T-helper 22 cell (primary cell): ENCODE measurements around the gene TMEM18.

Experiments
- DNase-seq: peaks from one replicate; pipeline ENCODE4 v3.0.0-alpha.2; 2020; ENCODE audit warnings: low read depth

Gene TMEM18

DNA sequence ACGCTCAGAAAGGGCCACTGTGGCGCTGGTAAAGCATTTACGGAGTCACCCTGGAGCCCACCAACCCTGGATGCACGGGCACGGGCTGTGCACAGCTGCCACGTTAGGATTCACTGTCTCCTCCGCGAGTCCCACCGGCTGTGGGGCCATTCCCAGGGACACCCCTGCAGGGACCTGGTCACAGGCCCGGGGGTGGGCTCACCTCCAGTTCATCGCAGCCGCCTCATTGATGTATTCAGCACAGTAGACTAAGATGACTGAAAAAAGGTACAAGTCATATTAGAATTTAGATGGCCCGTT is 4.7 kb downstream of the TMEM18 start:
- no peak for DNase-seq

DNA sequence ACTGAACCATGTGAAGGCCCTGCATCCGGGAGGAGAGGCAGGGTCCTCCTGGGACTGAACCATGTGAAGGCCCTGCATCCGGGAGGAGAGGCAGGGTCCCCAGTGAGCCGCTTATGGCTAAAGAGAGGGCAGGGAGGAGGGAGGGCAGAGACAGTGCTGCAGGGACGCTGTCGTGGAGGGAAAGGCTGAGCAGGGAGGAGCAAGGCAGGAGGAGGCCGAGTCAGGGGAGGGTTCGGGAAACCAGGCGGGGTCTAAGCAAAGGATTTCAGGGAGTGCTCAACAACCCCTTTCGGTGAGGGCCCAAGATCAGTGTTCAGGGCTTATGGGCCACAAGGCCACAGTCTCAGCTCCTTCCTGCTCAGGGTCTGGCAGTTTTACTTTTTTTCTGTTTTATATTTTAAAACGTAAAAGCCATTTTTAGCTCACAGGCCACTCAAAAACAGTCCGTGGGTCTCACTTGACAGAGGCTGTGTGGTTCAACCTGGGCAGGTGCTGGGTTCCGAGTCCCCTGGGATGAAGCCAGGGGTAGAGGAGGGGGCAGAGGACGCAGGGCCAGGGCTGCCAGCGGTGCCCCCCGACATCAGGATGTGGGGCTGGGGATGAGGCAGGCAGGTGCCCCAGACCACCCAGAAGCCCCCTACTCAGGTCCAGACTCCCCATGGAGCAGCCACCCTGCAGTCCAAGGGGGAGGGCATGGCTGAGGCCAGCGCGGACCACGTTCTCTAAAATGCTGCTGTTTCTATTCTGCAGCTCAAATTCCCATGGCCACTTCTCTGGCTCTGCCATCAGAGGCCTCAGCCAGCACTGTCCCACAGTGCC is 5.2 kb downstream of the TMEM18 start:
- no peak for DNase-seq

DNA sequence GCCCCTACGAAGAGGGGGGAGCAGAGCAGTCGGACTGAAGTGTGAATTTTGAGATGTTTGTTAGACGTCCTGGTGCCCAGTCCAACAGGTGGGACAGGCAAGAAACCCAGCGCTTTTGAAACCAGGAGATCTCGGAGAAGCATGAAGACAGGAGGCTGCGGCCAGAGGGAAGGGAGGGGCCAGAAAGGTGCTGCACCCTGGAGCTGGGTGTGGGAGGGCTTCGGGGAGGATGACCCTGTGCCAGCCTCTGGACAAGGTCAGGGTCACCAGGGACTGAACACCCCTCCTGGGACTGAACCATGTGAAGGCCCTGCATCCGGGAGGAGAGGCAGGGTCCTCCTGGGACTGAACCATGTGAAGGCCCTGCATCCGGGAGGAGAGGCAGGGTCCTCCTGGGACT is 6.1 kb downstream of the TMEM18 start:
- DNase-seq, result no peak

DNA sequence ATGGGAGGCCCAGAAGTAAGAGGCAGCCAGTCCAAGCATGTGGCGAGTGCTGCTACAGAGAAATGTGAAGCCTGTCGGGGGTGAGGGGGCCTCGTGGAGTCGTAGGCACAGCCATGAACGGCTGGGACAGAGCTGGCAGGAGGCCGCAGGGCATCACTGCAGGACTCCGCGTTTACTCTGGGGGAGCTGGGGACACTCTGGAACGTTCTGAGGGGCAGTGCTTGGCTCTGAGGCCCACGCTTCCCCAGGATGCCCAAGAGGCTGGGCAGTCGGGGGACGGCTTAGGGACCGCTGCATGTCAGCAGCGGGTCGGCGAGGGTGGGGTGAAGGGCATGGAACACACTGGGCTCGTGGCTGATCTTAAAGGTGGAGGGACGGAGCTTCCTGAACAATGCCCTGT is 6.6 kb downstream of the TMEM18 start:
- no peak for DNase-seq

DNA sequence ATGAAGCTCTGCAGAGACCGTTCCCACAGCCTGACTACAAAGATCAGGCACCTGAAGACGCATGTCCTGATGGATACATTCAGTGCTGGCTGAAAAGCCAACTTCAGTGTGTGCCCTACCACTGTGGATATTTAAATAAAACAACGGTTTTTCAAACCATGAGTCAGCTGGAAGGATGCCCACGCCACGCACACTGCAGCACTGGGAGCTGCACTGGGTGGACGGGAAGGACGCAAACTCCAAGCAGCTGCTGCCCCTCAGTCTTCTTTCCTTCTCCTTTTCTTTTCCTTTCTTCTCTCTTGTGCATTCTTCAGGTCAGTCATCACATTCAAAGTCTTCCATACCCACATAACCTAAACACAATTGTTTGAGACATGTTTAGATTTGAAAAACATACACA is 7.9 kb downstream of the TMEM18 start:
- DNase-seq, result no peak

DNA sequence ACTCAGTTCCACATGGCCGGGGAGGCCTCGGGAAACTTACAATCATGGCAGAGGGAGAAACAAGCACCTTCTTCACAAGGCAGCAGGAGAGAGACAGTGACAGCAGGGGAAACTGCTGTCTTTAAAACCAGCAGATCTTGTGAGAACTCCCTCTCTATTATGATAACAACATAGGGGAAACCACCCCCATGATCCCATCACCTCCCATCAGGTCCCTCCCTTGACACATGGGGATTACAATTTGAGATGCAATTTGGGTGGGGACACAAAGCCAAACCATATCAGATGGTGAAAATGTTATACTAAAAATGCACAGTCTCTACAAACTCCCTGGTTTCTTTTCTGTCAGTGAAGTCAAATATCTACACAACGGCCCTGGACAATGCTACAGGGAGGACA is 9.2 kb downstream of the TMEM18 start:
- DNase-seq, result no peak

DNA sequence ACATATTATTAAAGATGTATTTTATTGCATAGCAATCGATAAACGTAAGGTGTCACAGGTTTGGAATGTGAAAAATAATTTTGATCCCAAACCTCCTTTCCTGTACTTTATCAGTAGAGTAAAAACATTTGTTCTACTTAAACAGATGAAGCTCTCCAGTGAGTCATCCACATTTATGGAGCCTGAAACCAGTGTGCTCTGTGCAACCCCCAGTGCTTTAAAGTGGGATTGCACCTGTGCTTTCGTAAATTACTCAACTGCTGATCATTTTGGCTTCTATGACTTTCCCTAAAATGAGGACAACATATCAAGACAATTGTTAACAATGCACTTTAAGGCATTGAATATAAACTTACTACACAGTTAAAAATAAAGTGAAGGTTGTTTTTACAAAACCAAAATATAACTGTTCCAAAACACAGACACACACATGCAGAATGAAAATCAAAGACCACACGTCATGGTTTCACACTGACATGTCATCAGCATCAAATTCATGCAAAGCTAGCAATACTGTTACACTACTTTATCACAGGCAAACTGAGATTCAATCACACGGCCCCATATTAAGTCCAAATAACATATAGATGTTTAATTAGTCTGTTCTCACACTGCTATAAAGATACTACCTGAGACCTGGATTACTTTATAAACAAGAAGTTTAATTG is 9.7 kb downstream of the TMEM18 start:
- no peak for DNase-seq

DNA sequence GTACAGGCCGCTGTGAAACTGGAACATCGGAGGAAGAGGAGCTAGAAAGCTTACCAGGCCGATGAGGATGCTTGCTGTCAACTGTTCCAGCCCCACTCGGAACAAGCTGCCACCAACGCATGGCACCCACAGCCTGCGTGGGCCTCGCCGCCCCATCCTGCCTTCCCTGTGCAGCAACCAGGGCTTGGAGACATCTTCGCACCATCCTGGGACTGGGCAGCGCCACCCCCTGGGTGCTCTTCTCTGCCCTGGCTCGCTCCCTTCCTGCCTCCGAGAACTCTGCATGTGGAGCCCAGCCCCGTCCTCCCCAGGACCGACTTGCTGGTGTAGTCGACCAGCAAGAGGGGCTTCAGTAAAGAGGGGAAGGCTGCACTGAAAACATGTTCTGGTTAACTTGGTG is 10.8 kb downstream of the TMEM18 start:
- DNase-seq, result no peak

DNA sequence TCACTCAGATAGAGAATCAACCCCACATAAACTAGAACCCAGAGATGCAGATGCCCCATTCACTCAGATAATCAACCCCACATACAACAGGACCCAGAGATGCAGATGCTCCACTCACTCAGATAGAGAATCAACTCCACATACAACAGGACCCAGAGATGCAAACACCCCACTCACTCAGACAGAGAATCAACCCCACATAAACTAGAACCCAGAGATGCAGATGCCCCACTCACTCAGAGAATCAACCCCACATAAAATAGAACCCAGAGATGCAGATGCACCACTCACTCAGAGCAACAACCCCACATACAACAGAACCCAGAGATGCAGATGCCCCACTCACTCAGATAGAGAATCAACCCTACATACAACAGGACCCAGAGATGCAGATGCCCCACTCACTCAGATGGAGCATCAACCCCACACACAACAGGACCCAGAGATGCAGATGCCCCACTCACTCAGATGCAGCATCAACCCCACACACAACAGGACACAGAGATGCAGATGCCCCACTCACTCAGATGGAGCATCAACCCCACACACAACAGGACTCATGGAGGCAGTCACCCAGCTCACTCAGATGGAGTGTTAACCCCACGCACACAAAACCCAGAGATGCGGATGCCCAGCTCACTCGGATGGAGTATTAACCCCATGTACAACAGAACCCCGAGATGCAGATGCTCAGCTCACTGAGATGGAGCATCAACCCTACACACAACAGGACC is 11.7 kb downstream of the TMEM18 start:
- no peak for DNase-seq

DNA sequence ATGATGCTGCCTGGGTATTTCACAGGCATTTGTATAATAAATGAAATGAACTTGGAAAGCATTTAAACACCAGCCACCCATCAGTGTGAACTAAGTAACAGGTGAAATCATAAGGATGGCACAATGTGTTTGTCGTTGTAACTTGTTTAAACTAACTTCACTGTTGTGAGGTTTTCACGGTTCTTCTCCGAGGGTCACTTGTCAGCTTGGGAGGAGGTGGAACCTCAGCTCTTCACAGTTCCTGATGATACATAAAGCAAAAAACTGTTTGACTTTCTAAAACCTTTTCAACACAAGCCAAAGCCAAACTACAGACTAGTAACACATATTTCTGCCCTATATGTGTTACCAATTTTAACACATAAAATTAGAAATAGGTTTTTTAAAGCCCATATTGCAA is 13.1 kb downstream of the TMEM18 start:
- no peak for DNase-seq

DNA sequence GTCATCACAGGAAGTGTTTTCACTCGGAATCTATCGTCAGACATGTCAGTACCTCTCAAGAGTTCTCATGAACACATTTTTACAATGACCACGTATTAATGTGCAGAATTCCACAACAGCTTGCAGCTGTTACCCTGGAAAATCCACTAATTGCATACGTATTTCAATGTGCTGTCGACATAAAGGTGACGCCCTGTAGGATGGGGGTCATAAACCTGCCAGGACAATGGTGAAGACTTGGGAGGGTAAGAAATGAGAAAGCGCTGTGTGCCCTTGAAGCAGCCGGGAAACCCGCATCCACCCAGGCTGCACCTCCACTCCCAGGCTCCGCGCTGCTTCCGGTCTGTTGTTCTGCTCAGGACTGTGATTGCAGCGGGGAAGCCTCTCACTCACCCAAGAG is 14.0 kb downstream of the TMEM18 start:
- DNase-seq, result no peak

DNA sequence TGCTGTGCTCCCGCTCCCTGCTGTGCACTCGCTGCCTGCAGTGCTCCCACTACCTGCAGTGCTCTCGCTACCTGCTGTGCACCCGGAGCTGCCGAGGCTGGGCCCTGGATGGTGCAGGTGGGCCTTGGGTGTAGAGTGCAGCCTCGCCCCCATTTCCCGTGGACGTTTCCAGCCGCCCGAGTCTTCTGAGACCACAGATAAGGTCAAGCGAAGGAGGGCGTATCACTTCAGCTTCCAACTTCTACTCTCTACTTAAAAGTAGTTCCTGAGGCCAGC is 15.9 kb downstream of the TMEM18 start:
- DNase-seq, result no peak

DNA sequence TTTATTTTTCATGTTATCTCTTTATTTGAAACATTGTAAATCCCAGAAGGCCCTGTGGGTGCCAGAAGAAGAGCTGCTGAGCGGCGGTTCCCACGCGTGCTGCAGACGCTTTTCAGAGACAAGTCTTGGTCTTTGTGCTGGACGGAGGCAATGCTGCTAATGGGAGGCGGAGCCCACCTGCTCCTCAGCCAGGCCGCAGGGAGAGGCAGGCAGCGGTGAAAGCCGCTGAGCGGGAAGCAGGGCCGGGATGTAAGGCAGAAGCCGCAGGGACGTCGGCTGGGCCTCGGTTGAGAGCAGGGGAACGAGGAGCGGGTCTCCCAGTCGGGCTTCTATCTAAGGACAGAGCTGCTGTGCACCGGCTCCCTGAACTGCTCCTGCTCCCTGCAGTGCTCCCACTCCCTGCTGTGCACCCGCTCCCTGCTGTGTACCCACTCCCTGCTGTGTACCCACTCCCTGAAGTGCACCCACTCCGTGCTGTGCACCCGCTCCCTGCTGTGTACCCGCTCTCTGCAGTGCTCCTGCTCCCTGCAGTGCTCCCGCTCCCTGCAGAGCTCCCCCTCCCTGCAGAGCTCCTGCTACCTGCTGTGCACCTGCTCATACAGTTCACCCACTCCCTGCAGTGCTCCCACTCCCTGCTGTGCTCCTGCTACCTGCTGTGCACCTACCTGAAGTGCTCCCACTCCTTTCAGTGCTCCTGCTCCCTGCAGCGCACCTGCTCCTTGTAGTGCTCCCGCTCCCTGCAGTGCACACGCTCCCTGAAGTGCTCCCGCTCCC is 16.4 kb downstream of the TMEM18 start:
- no peak for DNase-seq

DNA sequence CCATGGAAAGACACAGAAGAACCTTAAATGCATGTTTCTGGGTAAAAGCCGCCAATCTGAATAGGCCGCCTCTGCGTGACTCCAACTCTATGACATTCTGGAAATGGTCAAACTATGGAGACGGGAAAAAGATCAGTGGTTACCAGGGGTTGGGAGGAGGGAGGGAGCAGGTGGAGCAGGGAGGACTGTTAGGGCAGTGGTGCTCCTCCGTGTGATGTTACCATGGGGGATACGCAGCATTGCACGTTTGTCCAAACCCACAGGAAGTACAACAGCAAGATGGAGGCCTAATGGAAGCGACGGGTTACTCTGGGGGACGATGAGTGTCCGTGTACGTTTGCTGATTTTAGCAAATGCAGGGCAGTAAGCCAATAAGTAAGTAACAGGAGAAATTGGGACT is 17.2 kb downstream of the TMEM18 start:
- no peak for DNase-seq

DNA sequence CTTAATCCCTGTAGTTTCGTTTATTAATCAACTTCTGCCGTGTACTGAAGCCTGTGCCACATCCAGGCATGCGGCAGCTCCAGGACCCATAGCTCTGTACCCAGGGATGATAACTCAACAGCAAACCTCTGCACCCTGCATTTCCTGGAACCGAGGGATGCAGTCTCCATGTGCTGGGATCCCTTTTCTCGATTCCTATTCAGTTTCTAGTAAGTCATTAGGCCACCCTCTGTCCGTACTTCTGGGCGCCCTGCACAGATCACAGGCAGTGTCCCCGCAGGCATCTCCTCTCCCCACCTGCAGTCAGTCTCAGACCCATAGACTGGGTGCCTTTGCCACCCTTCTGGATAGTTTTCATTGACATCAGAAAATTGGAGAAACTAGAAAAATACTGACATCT is 18.8 kb downstream of the TMEM18 start:
- no peak for DNase-seq

DNA sequence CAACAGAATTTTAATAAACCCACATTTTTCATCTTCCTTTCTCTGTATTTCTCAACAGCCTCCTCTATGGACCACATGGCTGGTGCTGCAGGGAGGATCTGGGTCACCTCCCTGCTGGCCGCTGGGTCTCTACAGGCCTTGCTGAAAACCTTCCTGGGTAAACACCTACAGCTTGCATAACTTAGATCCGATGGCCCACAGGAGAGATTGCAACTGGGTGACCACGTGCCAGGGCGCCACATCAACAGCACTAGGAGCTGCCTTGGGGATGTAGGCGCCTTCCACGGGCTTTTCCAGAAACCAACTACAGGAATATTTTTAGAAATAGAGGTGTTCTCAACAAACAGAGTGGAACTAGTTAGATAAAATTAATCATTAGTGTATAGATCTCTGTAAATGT is 19.4 kb downstream of the TMEM18 start:
- no peak for DNase-seq

DNA sequence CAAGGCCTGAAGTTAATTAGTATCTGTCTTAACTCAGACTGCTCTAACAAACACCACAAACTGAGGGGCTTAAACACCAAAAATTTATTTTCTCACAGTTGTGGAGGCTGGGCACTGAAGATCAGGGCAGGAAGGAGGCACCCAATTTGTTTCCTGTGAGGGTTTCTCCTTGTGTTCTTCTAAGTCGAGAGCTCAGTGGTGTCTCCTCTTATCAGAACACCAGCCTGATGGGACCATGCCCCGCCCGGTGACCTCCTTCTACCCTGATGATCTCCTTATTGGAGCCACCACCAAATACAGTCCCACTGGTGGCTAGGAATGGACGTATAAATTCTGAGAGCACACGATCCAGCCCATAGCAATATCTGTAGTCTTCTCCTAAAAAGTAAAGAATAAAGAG is 20.5 kb downstream of the TMEM18 start:
- DNase-seq, result no peak

DNA sequence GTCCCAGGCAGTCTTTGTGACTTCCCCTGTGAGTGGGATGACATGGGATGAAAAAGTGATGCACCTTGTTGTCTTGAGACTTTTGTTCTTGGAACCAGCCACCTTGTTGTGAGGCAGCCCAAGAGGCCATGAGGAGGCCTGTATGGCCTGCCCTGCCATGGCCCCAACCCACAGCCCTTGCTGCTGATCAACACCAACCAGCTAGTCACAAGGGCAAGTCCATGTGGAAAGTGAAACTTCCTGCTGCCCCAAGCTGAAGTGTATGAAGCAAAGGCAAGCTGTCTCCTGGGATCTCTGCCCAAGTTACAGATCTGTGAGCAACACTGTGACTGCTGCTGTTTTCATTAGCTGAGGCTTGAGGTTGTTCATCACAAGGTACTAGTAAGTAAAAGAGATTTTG is 21.6 kb downstream of the TMEM18 start:
- DNase-seq, result no peak

DNA sequence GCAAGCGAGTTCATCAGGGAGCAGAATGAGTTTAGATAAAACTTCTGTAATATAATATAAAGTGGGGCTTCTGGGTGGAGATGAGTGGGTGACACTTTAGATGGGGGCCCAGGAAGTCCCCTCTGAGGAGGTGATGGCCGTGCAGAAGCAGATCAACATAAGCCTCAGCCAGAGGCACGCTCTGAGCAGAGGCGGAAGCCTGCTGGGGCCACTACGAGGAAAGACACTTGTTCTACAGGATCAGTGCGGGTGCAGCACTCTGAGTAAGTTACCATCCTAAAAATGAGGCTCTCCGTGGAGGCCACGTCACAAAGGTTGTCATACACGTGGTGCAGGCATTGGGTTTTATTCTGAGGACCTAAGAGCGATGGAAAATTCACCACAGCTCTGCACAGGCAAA is 22.3 kb downstream of the TMEM18 start:
- no peak for DNase-seq

DNA sequence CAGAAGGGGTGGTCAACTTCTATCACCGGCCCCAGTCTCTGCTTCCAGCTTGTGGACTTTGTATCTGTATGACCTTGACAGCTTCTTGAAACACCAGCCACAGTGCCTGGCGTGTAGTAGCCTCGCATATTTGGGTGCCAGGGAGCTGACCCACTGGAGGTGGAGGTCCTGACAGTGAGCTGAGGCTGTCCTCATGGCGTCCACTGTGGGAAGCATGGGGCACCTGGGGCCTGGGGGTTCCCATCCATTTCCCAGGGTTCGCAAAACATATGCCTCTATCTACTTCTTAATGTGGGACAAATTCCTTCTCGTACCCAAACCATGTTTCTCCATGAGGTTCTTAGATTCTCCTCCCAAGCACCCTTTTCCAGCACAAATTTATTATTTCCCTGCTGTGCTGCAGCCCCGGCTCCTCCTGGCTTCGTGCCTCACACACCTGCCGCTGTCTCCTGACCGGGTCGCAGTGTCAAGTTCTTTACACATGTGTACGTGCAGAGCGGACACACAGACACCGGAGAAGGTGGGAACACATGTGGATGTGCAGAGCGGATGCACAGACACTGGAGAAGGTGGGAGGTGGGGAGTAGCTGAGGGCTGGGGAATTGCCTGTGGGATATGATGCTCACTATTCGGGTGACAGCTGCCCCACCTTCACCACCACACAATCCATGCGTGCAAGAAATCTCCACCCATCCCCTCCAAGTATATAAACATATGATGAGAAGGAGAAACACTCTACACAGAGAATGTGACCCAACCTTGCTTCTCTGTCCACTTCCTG is 23.4 kb downstream of the TMEM18 start:
- no peak for DNase-seq

DNA sequence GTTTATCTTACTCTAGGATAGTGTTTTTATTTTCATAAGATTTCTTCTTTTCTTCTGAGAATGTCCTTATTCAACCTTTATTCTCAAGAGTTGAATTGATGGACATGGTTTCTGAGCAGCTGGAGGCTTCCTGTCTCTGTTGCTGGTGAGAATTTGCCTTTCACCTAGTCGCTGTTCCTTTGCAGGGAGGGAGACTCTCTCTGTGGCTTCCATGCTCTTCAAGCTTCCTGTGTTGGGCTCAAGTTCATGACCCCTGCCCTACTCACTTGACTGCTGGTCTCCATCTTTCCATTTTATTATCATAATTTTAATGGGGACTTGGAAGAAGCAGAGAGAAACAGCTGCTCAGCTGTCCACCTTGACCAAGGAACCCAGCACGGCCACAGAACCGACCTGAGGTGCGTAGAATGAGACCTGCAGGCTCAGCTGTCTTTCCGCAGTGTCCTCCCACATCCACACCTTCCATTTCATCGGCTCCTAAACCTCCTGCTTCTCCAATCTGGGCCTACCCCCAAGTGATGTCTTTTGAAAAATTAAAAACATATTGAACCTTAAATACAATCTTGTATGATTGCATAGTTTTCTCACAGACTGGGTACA is 24.2 kb downstream of the TMEM18 start:
- DNase-seq, result no peak

DNA sequence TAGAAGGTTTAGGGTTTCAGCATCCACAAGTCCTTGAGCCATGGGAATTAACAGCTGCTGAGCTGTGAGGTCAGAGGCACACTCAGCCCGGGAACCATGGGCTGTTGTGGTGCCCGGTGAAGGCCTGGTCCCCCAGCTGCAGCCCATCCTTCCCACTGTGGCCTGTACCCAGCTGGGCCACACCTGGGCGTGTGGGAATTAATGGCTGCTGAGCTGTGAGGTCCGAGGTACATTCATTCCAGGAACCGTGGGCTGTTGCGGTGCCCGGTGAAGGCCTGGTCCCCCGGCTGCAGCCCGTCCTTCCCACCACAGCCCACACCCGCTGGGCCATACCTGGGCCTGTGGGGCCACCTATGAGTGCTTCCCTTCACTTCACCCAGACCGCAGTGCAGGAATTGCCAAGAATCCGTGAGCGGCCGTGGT is 25.2 kb downstream of the TMEM18 start:
- DNase-seq, result no peak
